Spinal cord (tissue), 10 donors: ENCODE results near the gene ATOSB. TPM values are rescaled to one million over a fixed set of nuclear protein-coding genes. Genes with fewer than 3 reads are reported as not detected.

Experiments used
- DNase-seq, 6 donors: peaks; one replicate each; pipeline versions ENCODE4 v3.0.0 to v3.0.0-alpha.2; 2013 to 2015; ENCODE audit warnings: low spot score in 6 of 6, low read depth in 4 of 6
- H3K27ac ChIP-seq: one replicate; pipeline ENCODE4 v1.5.1; 2013; ENCODE audit warnings: low read depth, low read length, control low read depth
- H3K27me3 ChIP-seq: one replicate; pipeline ENCODE4 v1.6.1; 2013; ENCODE audit warnings: low read length; ENCODE audit not compliant: control insufficient read depth, insufficient read depth
- H3K36me3 ChIP-seq: one replicate; pipeline ENCODE4 v1.6.1; 2013; ENCODE audit warnings: low read length; ENCODE audit not compliant: control insufficient read depth, insufficient read depth
- H3K4me1 ChIP-seq: one replicate; pipeline ENCODE4 v1.6.1; 2013; ENCODE audit warnings: low read length; ENCODE audit not compliant: control insufficient read depth, insufficient read depth
- H3K4me3 ChIP-seq: one replicate; pipeline ENCODE4 v1.5.1; 2013; ENCODE audit warnings: low read depth, low read length, control low read depth
- H3K9me3 ChIP-seq: one replicate; pipeline ENCODE4 v1.6.1; 2013; ENCODE audit warnings: low read length; ENCODE audit not compliant: control insufficient read depth, insufficient read depth
- WGBS: methylation state at CpG from one replicate; pipeline ENCODE4 v1.1.5; 2013; ENCODE audit warnings: missing lambda C conversion rate; ENCODE audit not compliant: insufficient coverage; 5-methylcytosine and 5-hydroxymethylcytosine counted together
- polyA plus RNA-seq, 2 donors: library from polyadenylated mRNA; unstranded; fragments of 120-200 nt; gene quantifications; one replicate each; pipeline ENCODE4 v1.2.1, GENCODE V29; 2013; ENCODE audit not compliant: insufficient read length in 2 of 2
- total RNA-seq, 2 donors: library from RNA; depleted of rRNA in 1 of 2; stranded (reverse); fragments of 120-200 nt in 1 of 2; fragments of >200 nt in 1 of 2; gene quantifications; one replicate each; pipeline versions ENCODE4 v1.2.3 to v1.2.4, GENCODE V29; 2013 to 2014
- donor health status: healthy.

ATOSB gene
- total and polyA plus RNA-seq, 4 donors = 12.2 to 32.2 (median 23.5) TPM

DNA sequence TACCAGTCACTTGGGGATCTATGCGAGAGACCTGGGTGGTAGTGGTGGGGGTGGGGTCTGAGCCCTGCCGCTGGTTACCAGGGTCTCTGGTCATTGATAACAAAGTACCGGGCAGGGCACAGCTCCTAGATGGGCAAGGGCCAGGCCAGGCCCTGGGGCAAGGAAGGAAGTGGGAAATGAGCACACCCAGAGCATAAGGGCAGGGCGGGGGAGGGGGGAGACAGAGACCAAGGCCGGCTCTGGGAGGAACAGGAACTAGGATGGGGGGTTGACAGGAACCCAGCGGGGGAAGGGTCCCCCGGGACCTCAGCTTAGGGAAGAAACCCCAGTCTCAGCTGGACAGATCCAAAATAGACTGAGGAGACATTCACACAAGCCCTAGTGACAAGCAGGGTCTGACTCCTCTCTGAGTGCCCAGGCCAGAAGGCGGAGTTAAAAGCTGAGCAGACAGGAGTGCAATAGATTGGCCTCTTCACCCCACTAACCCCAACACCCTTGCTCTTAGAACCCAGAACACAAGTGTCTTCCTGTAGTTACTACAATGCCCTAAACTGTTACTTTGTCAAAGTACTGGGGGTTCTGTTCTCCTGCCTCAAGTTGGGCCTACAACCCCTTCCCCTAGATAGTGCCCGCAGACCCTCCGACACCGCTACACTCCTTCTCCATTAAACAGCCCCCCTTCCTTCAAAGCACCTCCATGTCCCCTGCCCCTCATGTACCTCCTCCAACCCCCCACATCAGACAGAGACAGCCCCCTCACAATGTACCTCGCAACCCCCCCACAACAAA lies 628 bp downstream of the ATOSB start:
- DNase-seq = peak in 1 of 6 donors; percentile 53
- no peaks in the 10 kb centered on the region for H3K36me3 ChIP-seq
- no peaks in the 10 kb centered on the region for H3K9me3 ChIP-seq
- H3K27ac ChIP-seq = peak overlapping the region; percentile 98
- H3K4me1 ChIP-seq = peaks cover 56% of the 10 kb centered on the region
- WGBS = 16% methylated on average over 8 of the region's 12 CpGs
- H3K27me3 ChIP-seq = no peaks in the 10 kb centered on the region
- peak overlapping the region; percentile 75 for H3K4me3 ChIP-seq

DNA sequence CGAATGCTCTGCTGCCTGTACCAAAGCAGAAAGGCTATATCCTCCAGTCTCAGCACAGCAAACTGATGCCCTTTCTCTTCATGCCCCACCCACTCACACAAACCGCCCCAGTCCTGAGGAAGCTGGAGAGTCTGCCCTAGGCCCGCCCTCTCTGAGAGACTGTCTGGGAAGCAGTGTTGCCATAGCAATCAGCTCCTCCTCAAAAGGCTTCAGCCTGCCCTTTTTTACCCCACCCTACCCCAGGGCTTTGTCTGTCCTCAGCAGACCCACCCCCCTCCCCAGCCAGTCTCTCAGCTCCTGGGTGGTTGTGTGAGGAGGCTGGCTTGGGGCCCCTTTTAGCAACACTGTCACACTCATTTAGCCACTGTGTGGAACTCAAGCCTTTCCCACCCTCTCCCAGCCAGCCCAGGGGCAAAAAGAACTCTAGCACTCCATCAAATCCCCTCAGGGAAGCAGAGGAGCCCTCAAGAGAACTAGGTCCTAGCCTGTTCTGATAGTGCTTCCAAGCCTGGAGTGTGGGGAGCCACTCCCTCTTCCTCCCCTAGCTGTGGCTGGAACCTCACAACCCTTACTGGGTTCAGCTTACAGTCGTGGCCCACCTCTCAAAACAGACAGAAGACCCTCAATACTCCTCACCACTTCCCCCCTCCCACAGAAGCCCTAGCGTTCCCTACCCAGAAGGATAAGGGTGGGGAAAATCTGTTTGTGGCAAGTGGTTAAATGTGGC lies 1.4 kb downstream of the ATOSB start:
- H3K27ac ChIP-seq = peak overlapping the region; percentile 98
- 2% methylated on average over 3 of the region's 5 CpGs for WGBS
- no peaks in the 10 kb centered on the region for H3K36me3 ChIP-seq
- DNase-seq = peak; percentile 64 to 95 (median 81)
- no peaks in the 10 kb centered on the region for H3K27me3 ChIP-seq
- H3K4me1 ChIP-seq = peaks cover 59% of the 10 kb centered on the region
- H3K9me3 ChIP-seq = no peaks in the 10 kb centered on the region
- peak overlapping the region; percentile 75 for H3K4me3 ChIP-seq

DNA sequence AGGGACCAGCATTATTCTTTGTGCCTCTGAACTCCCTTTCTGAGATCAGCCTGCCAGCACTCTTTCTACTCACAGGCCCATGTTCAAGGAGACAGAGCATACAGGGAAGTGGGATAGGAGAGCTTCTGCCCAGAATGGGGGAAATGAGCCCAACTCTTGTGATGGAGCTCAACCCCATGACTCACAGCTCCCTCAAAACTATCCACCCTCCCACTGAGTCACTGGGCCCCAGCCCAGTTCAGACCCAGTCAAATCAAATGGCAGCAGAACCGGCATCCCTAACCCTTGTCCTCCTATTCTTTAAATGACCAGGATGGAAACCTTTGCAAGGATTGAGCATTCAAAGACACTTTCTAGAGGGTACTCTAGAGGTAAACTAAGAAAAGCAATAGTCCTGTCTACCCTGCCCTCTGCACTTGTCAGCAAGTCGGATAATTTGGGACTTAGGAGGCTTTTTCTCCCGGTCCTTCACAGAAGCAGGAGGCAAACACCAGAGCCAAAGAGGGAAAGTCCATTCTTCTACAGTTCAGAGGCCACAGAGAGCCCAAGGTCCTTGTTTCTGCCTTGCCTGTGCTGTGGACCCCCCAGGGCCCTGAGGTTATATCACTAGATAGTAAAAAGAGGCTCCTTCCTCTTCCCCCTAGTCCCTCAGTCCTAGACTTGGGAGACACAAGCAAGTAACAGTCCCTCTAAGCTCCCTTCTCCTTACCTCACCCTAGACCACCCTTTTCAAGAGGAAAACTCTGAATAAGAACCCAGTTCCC lies 3.2 kb downstream of the ATOSB start:
- peaks cover 61% of the 10 kb centered on the region for H3K4me1 ChIP-seq
- H3K9me3 ChIP-seq = no peaks in the 10 kb centered on the region
- no peak overlapping the region for H3K4me3 ChIP-seq

DNA sequence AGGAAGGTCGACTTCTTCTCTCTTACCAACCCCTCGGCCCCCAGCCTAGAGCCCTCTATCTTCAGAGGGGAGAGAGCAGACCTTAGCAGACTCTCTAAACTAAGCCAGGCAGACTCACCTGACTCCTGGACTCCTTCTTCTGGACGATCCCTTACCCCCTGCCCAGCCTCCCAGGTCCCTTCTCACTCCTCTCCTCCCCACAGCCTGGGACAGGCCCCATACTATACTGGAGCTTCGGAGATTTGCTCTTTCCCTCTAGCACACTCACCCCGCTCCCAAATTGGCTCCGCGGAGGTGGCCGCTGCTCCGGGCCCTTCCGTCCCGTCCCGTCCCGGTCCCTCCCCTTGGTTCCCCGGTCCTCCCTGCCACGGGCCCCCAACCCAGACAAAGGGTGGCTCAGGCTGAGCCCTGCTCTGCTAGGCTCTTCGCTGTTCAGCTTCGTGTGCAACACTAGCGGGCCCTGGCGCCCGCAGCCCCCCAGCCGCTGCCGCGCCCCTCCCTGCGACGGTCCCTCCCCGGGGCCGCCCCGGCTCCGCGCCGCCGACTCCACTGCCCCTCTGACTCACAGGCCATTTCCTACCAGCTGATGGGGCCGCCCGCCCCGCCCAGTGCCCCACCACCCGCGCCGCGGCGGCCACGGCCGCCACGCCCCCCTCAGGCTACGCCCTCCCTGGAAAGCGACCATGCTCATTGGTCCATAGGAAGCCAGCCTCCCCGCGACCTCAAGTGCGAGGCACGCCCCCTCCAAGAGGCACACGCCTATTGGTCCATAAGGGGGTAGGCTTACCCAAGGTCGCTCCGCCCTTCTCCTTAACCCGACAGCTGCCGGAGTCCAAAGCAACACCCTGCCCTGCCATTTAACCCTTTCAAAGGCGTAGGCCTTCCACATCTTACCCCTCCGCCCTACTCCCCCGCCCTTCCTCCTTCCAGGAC lies 4.4 kb downstream of the ATOSB start:
- H3K4me1 ChIP-seq = peaks cover 51% of the 10 kb centered on the region
- peak; percentile 80 to 99 (median 94) for DNase-seq
- under 1% methylated on average over 57 of the region's 57 CpGs for WGBS
- H3K27ac ChIP-seq = peak overlapping the region; percentile 88
- no peaks in the 10 kb centered on the region for H3K27me3 ChIP-seq
- peaks cover 27% of the 10 kb centered on the region for H3K36me3 ChIP-seq
- no peaks in the 10 kb centered on the region for H3K9me3 ChIP-seq
- H3K4me3 ChIP-seq = peak overlapping the region; percentile 92

More for the DNA sequence above, 3.2 kb downstream of the ATOSB start:
- 54% methylated on average over 2 of the region's 3 CpGs for WGBS
- Histone ChIP-seq H3K27me3 (no peaks in the 10 kb centered on the region), H3K27ac (peak overlapping the region; percentile 83), H3K36me3 (peaks cover 15% of the 10 kb centered on the region)
- no peak for DNase-seq

DNA sequence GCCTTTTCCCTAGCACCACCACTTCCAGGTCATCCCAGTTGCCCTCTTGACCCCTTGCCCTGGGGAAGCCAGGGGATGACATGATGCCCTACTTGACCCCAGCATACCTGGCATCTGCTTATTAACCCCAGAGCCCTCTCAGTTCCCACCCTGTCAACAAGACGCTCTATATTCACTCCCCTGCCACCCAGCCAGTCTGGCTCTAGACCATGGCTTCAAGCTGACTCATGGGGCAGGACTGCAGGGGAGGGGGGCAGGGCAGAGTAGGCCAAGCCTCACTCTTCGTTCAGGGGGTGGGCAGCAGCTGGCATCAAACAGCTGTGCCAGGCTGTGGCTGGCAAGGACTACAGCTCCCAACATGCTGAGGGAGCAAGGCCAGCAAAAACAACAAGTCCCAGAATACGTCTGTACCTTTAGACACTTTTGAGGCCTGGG lies 5.3 kb downstream of the ATOSB start:
- Histone ChIP-seq H3K27ac (peak overlapping the region; percentile 88), H3K4me1 (peaks cover 44% of the 10 kb centered on the region), H3K4me3 (peak overlapping the region; percentile 92), H3K36me3 (peaks cover 36% of the 10 kb centered on the region), H3K9me3 (no peaks in the 10 kb centered on the region), H3K27me3 (no peaks in the 10 kb centered on the region)
- WGBS = 17% methylated on average over 2 of the region's 3 CpGs
- DNase-seq = peak in 2 of 6 donors; percentile 51 to 55

DNA sequence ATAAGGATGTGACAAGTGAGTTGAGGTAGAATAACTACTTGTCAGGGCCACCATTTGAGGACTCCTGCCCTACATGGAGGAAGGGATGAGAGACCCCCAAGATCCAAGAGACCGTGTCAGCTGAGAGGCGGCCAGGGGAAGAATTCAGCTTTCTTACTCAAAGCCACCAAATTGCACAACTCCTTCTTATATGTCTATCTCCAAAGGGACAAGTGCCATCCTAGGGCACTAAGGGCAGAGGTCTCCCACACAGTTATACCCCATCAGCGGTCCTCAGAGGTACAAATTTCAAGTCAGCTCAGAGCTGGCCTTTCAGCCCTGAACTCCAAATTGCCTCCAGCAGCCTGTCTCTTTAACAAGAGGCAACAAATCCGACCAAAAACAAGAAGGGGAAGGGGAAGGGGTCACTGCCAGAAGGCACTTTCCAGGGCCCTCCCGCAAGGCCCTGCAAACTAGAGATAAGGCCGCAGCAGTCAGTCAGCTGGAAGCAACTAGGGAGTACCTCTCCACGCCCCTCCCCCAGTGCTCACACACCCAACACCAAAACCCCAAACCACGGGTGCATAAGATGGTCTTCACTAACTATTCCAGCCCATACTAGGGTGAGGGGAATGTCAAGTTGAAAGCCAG lies 6.6 kb downstream of the ATOSB start:
- Histone ChIP-seq H3K27ac (no peak overlapping the region), H3K4me1 (peaks cover 39% of the 10 kb centered on the region), H3K27me3 (no peaks in the 10 kb centered on the region), H3K9me3 (no peaks in the 10 kb centered on the region), H3K36me3 (peaks cover 49% of the 10 kb centered on the region), H3K4me3 (no peak overlapping the region)
- 80% methylated on average over 2 of the region's 8 CpGs for WGBS
- DNase-seq = no peak

DNA sequence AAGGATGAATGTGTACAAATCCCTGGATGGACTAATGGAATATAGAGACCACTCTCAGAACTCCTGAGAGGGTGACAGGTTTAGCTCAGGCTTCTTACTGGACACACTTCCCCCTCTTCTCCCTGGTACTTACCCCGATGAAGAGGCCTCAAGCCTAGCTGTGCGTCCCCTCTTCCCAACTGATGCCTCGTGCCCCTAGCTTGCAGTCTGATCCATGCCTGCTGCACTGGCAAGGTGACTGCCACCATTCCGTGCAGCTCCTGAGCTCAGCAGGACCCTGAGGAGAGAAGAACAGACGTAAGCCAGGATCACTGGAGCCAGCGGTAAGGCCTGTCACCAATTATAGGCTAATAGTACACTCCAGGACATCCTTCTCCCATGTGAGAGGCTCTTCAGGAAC lies 7.2 kb downstream of the ATOSB start:
- no peak for DNase-seq
- Histone ChIP-seq H3K4me1 (peaks cover 41% of the 10 kb centered on the region), H3K27me3 (no peaks in the 10 kb centered on the region), H3K4me3 (no peak overlapping the region), H3K27ac (no peak overlapping the region), H3K9me3 (no peaks in the 10 kb centered on the region), H3K36me3 (peaks cover 49% of the 10 kb centered on the region)
- 94% methylated on average over 4 of the region's 6 CpGs for WGBS

DNA sequence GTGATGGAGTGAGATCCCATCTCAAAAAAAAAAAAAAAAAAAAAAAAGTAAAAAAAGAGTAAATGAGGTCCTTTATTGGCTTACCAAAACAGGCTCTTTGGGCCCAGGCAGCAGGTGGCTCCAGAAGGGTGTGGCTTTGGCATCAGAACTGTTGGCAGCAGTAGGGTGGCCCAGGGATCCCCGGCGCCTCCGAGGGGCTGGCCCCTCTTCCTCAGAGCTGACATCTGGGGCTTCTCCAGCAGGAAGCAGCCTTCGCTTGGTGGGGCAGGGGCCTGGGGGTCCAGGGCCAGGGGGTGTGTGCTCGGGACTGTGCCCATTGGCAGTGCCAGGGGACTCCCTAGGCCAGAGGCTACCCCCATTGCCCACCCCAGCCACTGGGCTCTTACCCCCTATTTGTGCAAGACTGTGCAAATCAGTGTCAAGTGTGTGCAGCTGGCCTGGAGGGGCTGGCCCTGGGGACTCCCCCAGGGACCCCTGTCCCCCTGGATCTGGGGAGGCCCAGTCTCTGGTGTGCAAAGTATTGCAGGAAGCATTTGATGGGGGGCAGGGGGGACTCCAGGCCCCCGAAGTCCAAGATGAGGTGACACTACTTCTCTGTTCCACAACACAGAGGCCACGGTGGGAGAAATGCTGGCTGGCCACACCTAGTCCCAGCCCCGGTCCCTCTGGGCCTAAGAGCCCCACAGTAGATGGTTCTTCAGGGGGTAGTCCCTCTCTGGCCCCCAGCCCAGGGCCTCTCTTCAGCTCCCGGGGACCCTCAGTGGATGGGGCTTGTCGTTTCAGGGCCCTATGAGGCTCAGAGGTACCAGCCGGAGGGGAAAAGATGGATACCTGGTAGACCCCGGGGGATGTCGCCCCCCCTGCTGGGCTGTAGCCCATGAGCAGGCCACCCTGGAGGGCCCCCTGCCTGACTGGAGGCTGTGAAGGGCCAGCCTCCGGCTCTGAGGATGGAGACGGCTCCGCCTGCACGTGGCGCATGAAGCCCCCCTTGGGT lies 8.1 kb downstream of the ATOSB start:
- H3K36me3 ChIP-seq = peaks cover 49% of the 10 kb centered on the region
- H3K27ac ChIP-seq = no peak overlapping the region
- DNase-seq = no peak

More for the DNA sequence above, 8.1 kb downstream of the ATOSB start:
- Histone ChIP-seq H3K27me3 (no peaks in the 10 kb centered on the region), H3K4me1 (peaks cover 46% of the 10 kb centered on the region), H3K9me3 (no peaks in the 10 kb centered on the region), H3K4me3 (no peak overlapping the region)
- 82% methylated on average over 16 of the region's 18 CpGs for WGBS
